Mesenchymal stem cell (in vitro differentiated cells and primary cell): Measurements from ENCODE around the gene ACAP1.

ENCODE experiments used
- DNase-seq: peaks from one replicate; pipeline ENCODE4 v3.0.0-alpha.2; 2013
- H2AFZ ChIP-seq: one replicate; pipeline ENCODE4 v1.6.1; 2013; ENCODE audit warnings: low read depth, mild to moderate bottlenecking, control low read depth, inconsistent platforms, low read length, moderate library complexity
- H2AK5ac ChIP-seq: 2 replicates; pipeline ENCODE4 v1.6.1; 2013; ENCODE audit warnings: low read length, moderate library complexity, mild to moderate bottlenecking, inconsistent platforms; ENCODE audit not compliant: severe bottlenecking
- H2BK120ac ChIP-seq: one replicate; pipeline ENCODE4 v1.6.1; 2013; ENCODE audit warnings: low read depth, mild to moderate bottlenecking, inconsistent platforms, low read length, moderate library complexity
- H2BK12ac ChIP-seq, 2 experiments: one replicate each; pipeline ENCODE4 v1.6.1; 2013; ENCODE audit warnings: inconsistent platforms in 2 of 2, low read length in 2 of 2, mild to moderate bottlenecking in 2 of 2, moderate library complexity in 2 of 2, control low read depth in 1 of 2
- H2BK15ac ChIP-seq: one replicate; pipeline ENCODE4 v1.6.1; 2013; ENCODE audit warnings: mild to moderate bottlenecking, low read depth, inconsistent platforms; ENCODE audit not compliant: poor library complexity, severe bottlenecking
- H2BK5ac ChIP-seq: 2 replicates; pipeline ENCODE4 v1.6.1; 2013; ENCODE audit warnings: low read depth, mild to moderate bottlenecking, low read length, control low read depth, inconsistent platforms; ENCODE audit not compliant: poor library complexity, severe bottlenecking
- H3K14ac ChIP-seq, 2 experiments: one replicate each; pipeline ENCODE4 v1.6.1; 2013; ENCODE audit warnings: inconsistent platforms in 2 of 2, low read length in 2 of 2, control low read depth in 1 of 2, mild to moderate bottlenecking in 1 of 2, moderate library complexity in 1 of 2
- H3K18ac ChIP-seq, 2 experiments: one replicate each; pipeline ENCODE4 v1.6.1; 2013; ENCODE audit warnings: inconsistent platforms in 2 of 2, low read length in 2 of 2, control low read depth in 1 of 2, low read depth in 1 of 2, mild to moderate bottlenecking in 1 of 2
- H3K23ac ChIP-seq, 2 experiments: one replicate each; pipeline ENCODE4 v1.6.1; 2013; ENCODE audit warnings: inconsistent platforms in 2 of 2, low read length in 2 of 2, mild to moderate bottlenecking in 2 of 2, moderate library complexity in 2 of 2, control low read depth in 1 of 2
- H3K27ac ChIP-seq: 2 replicates; pipeline ENCODE4 v1.5.1; 2013; ENCODE audit warnings: mild to moderate bottlenecking, moderate library complexity, low read length, control low read depth, inconsistent platforms; ENCODE audit not compliant: poor library complexity, severe bottlenecking
- H3K27me3 ChIP-seq, 2 experiments: 2 replicates each; pipeline versions ENCODE4 v1.6.1 to v1.7.0; 2013; ENCODE audit warnings: low read length in 2 of 2, mild to moderate bottlenecking in 2 of 2, moderate library complexity in 2 of 2, control low read depth in 1 of 2, inconsistent platforms in 1 of 2; ENCODE audit not compliant: control insufficient read depth in 1 of 2, insufficient read depth in 1 of 2
- H3K36me3 ChIP-seq, 2 experiments: 2 replicates each; pipeline versions ENCODE4 v1.6.1 to v1.7.0; 2013; ENCODE audit warnings: low read length in 2 of 2, control low read depth in 1 of 2, inconsistent platforms in 1 of 2, low read depth in 1 of 2, mild to moderate bottlenecking in 1 of 2; ENCODE audit not compliant: insufficient read depth in 2 of 2, control insufficient read depth in 1 of 2
- H3K4ac ChIP-seq, 2 experiments: one replicate each; pipeline ENCODE4 v1.6.1; 2013; ENCODE audit warnings: inconsistent platforms in 2 of 2, low read length in 2 of 2, mild to moderate bottlenecking in 2 of 2, moderate library complexity in 2 of 2, control low read depth in 1 of 2, low read depth in 1 of 2
- H3K4me1 ChIP-seq: 2 replicates; pipeline ENCODE4 v1.6.1; 2013; ENCODE audit warnings: low read depth, low read length, control low read depth; ENCODE audit not compliant: control insufficient read depth, insufficient read depth
- H3K4me2 ChIP-seq: 2 replicates; pipeline ENCODE4 v1.6.1; 2013; ENCODE audit warnings: low read length, mild to moderate bottlenecking, inconsistent platforms; ENCODE audit not compliant: poor library complexity, severe bottlenecking
- H3K4me3 ChIP-seq, 2 experiments: 2 replicates each; pipeline versions ENCODE4 v1.5.1 to v1.7.0; 2013; ENCODE audit warnings: low read length in 2 of 2, mild to moderate bottlenecking in 2 of 2, control low read depth in 1 of 2, low read depth in 1 of 2; ENCODE audit not compliant: insufficient read depth in 1 of 2
- H3K79me1 ChIP-seq: replicated peaks from 2 replicates; pipeline ENCODE4 v1.6.1; 2013; ENCODE audit warnings: mild to moderate bottlenecking, control low read depth, low read length, inconsistent platforms; ENCODE audit not compliant: poor library complexity, severe bottlenecking
- H3K9ac ChIP-seq: 2 replicates; pipeline ENCODE4 v1.7.0; 2013; ENCODE audit warnings: mild to moderate bottlenecking, low read length, moderate library complexity
- H3K9me3 ChIP-seq: 2 replicates; pipeline ENCODE4 v1.7.0; 2013; ENCODE audit warnings: mild to moderate bottlenecking, low read length; ENCODE audit not compliant: control insufficient read depth
- H4K8ac ChIP-seq: one replicate; pipeline ENCODE4 v1.6.1; 2013; ENCODE audit warnings: inconsistent platforms, mild to moderate bottlenecking, low read length, moderate library complexity
- H4K91ac ChIP-seq: one replicate; pipeline ENCODE4 v1.6.1; 2013; ENCODE audit warnings: mild to moderate bottlenecking, low read length, inconsistent platforms
- WGBS: methylation state at CpG from one replicate; pipeline ENCODE4 v1.1.7; 2013; ENCODE audit warnings: mixed read lengths; 5-methylcytosine and 5-hydroxymethylcytosine counted together

The ACAP1 gene

GRCh38 chr17:7352503-7352889 is 16.2 kb downstream of the ACAP1 start:
- Histone ChIP-seq H2BK12ac (peak overlapping the region in 1 of 2 experiments; percentile 45), H3K4me3 (peak overlapping the region; percentile 64 to 95), H3K18ac (peak overlapping the region; percentile 92 to 97), H3K79me1 (peaks cover 33% of the 10 kb centered on the region), H3K27me3 (no peaks in the 10 kb centered on the region), H3K14ac (no peak overlapping the region), H3K9me3 (no peaks in the 10 kb centered on the region), H2BK15ac (peak overlapping the region; percentile 80), H4K8ac (peak overlapping the region; percentile 90), H3K27ac (peak overlapping the region; percentile 1), H3K4me2 (peak overlapping the region; percentile 80), H3K36me3 (no peaks in the 10 kb centered on the region), H3K4me1 (peaks cover 47% of the 10 kb centered on the region), H3K23ac (no peak overlapping the region), H3K9ac (peak overlapping the region; percentile 99), H3K4ac (peak overlapping the region; percentile 29 to 95), H2AK5ac (peak overlapping the region; percentile 54), H2AFZ (no peak overlapping the region), H2BK5ac (no peak overlapping the region), H2BK120ac (peak overlapping the region; percentile 76), H4K91ac (peak overlapping the region; percentile 96)
- WGBS, result 52% methylated on average over 10 of the region's 10 CpGs
- no peak for DNase-seq

- H3K9me3 ChIP-seq, result no peaks in the 10 kb centered on the region
- H2AK5ac ChIP-seq, result no peak overlapping the region
- peaks cover 47% of the 10 kb centered on the region for H3K4me1 ChIP-seq
- peak overlapping the region in 1 of 2 experiments; percentile 97 for H3K18ac ChIP-seq
- peaks cover 33% of the 10 kb centered on the region for H3K79me1 ChIP-seq
- no peaks in the 10 kb centered on the region for H3K27me3 ChIP-seq
- WGBS, result 92% methylated on average over 37 of the region's 37 CpGs
- H3K4ac ChIP-seq, result peak overlapping the region in 1 of 2 experiments; percentile 29
- H2BK15ac ChIP-seq, result peak overlapping the region; percentile 80
- no peak overlapping the region for H3K14ac ChIP-seq
- DNase-seq, result no peak
- H2BK5ac ChIP-seq, result no peak overlapping the region
- peak overlapping the region in 1 of 2 experiments; percentile 95 for H3K4me3 ChIP-seq
- no peak overlapping the region for H2AFZ ChIP-seq
- no peak overlapping the region for H2BK120ac ChIP-seq
- peak overlapping the region in 1 of 2 experiments; percentile 14 for H3K23ac ChIP-seq
- no peaks in the 10 kb centered on the region for H3K36me3 ChIP-seq
- peak overlapping the region in 1 of 2 experiments; percentile 45 for H2BK12ac ChIP-seq
- peak overlapping the region; percentile 96 for H4K91ac ChIP-seq
- peak overlapping the region; percentile 80 for H3K4me2 ChIP-seq
- H3K9ac ChIP-seq, result peak overlapping the region; percentile 99
- H3K27ac ChIP-seq, result no peak overlapping the region
- peak overlapping the region; percentile 19 for H4K8ac ChIP-seq
Measured at GRCh38 chr17:7352910-7353635, 16.7 kb downstream of the ACAP1 start.

GRCh38 chr17:7354262-7354843 is 18.0 kb downstream of the ACAP1 start:
- H2BK120ac ChIP-seq, result no peak overlapping the region
- WGBS, result 81% methylated on average over 8 of the region's 9 CpGs

DNA sequence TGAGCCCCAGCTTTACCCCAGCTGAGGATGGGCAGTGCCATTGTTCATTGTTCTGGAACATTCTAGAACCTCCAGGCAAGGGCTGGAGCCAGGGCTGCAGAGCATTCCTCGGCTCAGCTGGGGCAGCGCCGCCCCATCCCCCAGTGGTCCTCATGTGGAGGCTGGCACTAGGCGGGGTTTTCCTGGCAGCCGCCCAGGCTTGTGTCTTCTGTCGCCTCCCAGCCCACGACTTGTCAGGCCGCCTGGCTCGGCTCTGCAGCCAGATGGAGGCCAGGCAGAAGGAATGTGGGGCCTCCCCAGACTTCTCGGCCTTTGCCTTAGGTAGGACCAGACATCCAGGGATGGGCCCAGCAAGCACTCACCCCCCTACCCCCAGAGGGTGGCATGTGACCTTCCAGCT is 18.7 kb downstream of the ACAP1 start, which contains the start of gene TMEM95:
TMEM95 (plus strand) TSS at position 104 of the 400 bp plus-strand sequence; CDS start at position 153, 49 bp downstream.
- H3K18ac ChIP-seq, result peak within 1 kb of the TSS; percentile 37 to 55
- peak within 1 kb of the TSS; percentile 4 for H2BK15ac ChIP-seq
- H2AK5ac ChIP-seq, result peak within 1 kb of the TSS; percentile 53
- H2BK120ac ChIP-seq, result no peak within 1 kb of the TSS
- H3K79me1 ChIP-seq, result peaks cover 27% of the 10 kb centered on the region
- peak within 1 kb of the TSS; percentile 44 for H3K9ac ChIP-seq
- H3K14ac ChIP-seq, result peak within 1 kb of the TSS in 1 of 2 experiments; percentile 79
- WGBS, result 75% methylated on average over 10 of the region's 10 CpGs
- no peaks in the 10 kb centered on the region for H3K36me3 ChIP-seq
- no peak within 1 kb of the TSS for H3K4ac ChIP-seq
- DNase-seq, result no peak
- no peak within 1 kb of the TSS for H2BK5ac ChIP-seq
- H3K4me1 ChIP-seq, result peaks cover 41% of the 10 kb centered on the region
- no peak within 1 kb of the TSS for H3K27ac ChIP-seq
- peak within 1 kb of the TSS; percentile 15 to 31 for H2BK12ac ChIP-seq
- no peak within 1 kb of the TSS for H2AFZ ChIP-seq
- peak within 1 kb of the TSS; percentile 66 for H4K8ac ChIP-seq
- H3K9me3 ChIP-seq, result no peaks in the 10 kb centered on the region
- H3K23ac ChIP-seq, result no peak within 1 kb of the TSS
- H4K91ac ChIP-seq, result peak within 1 kb of the TSS; percentile 78
- no peak within 1 kb of the TSS for H3K4me2 ChIP-seq
- peak within 1 kb of the TSS in 1 of 2 experiments; percentile 22 for H3K4me3 ChIP-seq
- H3K27me3 ChIP-seq, result no peaks in the 10 kb centered on the region

More at GRCh38 chr17:7354262-7354843, 18.0 kb downstream of the ACAP1 start:
- peak overlapping the region in 1 of 2 experiments; percentile 31 for H2BK12ac ChIP-seq
- no peak overlapping the region for H2AK5ac ChIP-seq
- H3K36me3 ChIP-seq, result no peaks in the 10 kb centered on the region
- peaks cover 44% of the 10 kb centered on the region for H3K4me1 ChIP-seq
- H3K9ac ChIP-seq, result peak overlapping the region; percentile 44
- no peak overlapping the region for H4K91ac ChIP-seq
- H3K79me1 ChIP-seq, result peaks cover 27% of the 10 kb centered on the region
- peak overlapping the region in 1 of 2 experiments; percentile 22 for H3K4me3 ChIP-seq
- peak; percentile 65 for DNase-seq
- no peak overlapping the region for H2BK15ac ChIP-seq
- H3K27me3 ChIP-seq, result no peaks in the 10 kb centered on the region
- H3K9me3 ChIP-seq, result no peaks in the 10 kb centered on the region
- H3K4ac ChIP-seq, result no peak overlapping the region
- H2BK5ac ChIP-seq, result no peak overlapping the region
- no peak overlapping the region for H3K23ac ChIP-seq
- H3K4me2 ChIP-seq, result no peak overlapping the region
- peak overlapping the region; percentile 66 for H4K8ac ChIP-seq
- no peak overlapping the region for H3K18ac ChIP-seq
- H3K27ac ChIP-seq, result no peak overlapping the region
- H3K14ac ChIP-seq, result peak overlapping the region in 1 of 2 experiments; percentile 53
- no peak overlapping the region for H2AFZ ChIP-seq
